OCI-M2 (cell line): ENCODE results near the gene LHX1.

Experiments used
- DNase-seq: peaks from one replicate; lab custom pipeline; 2025; ENCODE audit not compliant: unreplicated experiment; lab: John Stamatoyannopoulos, UW

The LHX1 gene

DNA sequence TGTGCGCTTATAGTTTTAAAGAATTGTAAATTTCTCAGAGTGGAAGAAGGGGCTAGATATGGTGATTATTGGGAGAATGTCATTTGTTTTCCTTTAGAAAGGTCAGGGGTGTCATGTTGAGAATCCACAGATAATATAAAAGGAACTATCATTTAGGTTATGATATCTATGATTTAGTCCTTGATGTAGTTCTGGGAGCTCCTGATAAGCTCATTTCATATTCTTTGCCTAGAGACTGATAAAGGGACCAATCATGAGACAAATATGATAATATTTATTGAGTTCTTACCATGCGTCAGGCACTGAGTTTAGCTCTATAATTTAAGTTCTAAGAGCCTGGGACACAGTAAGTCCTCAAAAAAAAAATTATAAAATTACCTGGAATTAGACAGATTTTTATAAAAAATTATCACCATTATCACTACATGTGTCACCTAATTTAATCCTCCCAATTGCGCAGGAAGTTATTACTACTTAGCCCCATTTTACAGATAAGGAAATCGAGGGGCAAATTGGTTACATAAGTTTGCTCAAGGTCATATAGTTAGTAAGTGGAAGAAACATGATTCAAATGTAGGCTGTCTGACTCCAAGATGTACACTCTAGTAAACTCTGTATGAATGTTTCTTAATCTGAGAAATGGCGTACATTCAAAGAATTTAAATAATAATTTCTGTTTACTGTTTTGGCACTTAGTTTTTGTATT lies 14.0 kb downstream of the LHX1 start:
- no peak for DNase-seq

DNA sequence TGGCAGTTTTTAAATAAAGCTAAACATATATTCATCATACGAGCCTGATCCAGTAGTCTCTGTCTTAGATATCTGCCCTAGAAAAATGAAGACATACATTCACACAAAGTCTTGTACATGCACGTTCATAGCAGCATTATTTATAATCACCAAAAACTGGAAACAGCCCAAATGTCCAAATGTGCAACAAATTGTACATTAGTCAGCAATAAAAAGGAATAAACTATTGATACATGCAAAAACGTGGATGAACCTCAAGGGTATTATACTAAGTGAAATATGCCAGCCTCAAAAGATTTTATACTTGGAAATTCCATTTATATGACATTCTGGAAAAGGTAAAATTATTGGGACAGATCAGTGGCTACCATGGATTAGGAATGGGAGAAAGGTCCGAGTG lies 34.2 kb downstream of the LHX1 start:
- no peak for DNase-seq

DNA sequence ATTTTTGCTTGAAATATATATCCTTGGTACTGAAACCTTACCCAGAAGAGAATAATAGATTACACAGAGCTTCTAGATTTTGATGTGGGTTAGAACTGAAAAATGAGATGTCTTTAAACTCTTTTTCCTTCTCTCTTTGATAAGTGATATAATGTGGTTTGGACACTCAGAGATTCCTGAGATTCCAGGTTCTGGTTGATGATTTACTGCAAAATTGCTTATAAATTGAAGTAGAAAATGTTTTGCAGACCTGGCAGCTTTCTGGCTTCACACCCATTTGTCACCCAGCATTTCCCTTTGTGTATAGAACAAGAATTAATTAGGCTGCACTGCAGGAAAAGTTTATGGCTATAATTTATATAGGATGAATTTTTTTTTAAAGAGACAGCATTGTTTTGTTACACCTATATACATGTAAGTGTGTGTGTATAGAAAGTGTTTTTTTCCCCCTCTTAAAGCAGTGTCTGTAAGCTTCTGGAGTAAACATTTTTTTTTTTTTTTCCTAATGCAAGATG lies 35.0 kb downstream of the LHX1 start:
- DNase-seq = no peak

DNA sequence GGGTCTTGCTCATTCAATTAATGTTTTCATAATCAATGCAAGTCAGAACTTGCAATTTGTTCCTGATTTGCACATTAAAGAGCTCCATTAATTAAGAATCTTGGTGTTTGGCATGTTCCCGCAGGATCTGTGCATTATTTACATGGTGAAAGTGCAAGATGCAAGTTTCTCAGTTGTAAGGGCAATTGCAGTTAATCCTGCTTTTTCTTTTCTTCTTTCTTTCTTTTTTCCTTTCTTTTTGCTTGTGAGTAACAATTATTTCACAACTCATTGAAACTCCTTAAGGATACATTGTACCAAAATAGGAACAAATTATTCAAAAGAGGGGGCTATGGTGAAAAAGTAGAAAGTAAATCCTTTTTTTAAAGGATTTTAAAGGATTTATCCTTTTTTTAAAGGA lies 35.6 kb downstream of the LHX1 start:
- DNase-seq = no peak

DNA sequence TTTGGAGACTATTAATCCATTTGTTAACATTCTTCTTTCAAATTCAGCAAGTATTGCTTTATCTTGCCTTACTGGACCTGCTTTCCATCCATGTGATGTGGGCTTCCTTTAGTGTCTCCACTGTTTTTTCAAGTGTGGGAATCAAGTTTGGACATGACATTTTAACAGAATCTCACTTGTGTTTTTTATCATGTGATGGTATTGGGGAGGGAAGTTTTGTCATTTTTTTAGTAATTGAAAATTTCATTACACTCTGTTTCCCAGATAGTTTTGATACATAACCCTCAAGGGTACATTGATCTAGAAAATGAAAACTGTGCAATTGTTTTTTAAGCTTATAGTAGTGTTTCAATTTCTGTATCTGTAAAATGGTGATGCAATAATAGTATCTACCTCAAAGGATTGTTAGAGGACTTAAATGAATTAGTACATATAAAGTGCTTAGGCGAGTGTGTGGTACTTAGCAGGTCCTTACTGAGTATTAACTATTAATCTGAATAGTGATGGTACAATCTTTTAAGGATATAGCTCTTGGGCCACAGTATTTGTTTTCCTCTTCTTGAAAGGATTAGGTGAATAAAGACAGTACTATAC lies 38.7 kb downstream of the LHX1 start:
- no peak for DNase-seq

DNA sequence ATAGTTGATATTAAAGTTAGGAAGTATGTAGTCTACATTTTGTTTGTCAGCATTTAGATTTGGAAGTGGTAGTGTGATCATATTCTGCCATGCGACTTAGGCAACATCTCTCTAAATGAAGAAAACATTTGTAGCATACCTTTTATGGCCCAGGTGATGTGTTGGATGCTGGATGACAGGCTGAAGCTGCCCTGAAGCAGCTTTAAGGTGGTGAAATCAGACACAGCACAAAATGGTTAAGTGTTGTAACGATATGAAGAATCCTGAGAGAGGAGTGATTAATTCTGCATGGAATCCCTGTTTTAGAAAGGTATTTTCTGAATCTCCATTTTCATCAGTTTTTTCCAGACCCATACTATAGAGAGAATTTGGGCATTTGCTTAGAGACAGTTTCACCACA lies 39.8 kb downstream of the LHX1 start:
- no peak for DNase-seq

DNA sequence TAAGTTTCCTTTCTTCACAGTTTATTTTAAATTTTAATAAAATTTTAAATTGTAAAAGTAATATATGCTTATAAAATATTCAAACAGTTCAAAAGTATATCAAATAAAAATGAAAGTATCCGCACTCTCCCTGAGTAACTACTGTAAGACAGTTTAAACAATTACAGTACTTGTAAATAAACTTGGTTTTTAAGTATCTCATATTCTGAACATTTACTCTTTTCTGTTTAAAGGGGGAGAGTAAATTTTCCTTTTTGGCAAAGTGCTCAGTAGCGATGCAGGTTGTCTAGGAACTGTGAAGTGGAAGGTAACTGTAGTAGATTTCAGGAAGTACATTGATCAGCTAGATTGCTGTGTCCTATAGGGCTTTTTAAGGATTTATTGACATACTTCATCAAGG lies 40.3 kb downstream of the LHX1 start:
- no peak for DNase-seq

DNA sequence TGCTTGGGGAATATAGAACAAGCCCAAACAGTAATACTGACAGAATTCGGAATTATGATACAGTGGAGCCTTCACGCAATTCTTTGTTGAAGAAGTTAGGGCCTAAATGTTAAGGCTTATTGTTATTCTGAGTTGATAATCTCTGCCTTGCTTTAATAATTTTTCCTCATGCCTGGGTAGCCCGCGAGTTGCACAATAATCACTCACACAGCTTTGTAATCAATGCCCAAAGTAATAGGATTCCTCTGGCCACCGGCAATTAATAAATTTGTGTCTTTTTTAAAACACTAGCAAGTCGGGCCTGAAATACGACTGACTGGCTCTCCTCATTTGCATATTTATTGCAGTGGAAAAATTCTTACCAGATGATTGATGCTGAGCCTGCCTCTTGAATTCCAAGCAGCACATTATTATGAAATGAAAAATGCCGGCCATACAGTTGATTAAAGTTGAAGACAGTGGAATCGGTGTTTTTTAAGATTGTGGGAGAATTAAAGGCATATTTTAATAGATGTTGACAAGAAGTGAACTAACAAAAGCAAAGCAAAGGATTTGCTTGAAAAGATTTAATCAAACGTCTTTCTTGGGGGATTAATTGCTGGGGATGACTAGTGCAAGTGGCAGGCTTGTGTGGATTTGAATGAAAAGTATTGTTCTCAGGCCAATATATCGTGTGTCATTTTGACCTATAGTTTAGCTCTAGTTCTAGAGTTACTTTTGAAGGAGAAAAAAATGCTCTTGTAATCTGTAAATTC lies 41.7 kb downstream of the LHX1 start:
- no peak for DNase-seq

DNA sequence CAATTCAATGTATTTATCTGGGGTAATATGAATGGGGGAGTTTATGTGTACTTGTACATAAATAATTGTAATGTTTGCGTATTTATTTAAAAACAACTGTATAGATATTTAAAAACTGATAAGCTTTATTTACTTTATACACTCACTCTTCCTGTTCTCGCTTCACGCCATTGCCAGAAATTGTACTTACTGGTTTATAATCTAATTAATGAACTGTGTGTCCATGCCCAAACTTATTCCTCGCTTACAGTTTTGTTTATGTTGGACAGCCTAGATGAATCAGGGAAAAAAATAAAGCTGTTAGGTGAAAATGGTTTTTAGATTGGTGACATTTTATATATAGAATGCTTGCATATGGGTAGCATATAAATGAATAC lies 42.3 kb downstream of the LHX1 start:
- no peak for DNase-seq

DNA sequence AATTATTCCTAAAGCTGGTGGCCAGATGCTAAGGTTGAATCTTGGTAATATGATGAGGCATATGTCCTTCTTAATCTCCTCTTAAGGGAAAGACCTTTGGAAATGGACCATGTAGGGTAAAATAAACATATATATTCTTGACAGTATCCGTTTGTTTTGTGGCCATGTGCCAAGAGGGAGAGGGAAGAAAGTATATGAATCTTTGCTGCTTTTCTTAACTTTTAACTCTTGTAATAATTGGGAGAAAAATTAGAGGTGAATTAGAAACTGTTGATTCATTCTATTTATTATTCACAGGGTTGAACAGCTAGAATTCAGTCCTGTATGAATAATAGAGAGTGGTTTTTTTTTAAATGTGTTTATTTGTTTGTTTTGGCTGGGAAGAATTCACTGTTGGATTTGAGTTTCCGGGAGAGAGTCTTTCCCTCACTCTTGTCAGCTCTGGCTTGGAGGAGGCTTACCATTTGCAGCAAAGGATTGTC lies 43.0 kb downstream of the LHX1 start:
- DNase-seq = no peak

DNA sequence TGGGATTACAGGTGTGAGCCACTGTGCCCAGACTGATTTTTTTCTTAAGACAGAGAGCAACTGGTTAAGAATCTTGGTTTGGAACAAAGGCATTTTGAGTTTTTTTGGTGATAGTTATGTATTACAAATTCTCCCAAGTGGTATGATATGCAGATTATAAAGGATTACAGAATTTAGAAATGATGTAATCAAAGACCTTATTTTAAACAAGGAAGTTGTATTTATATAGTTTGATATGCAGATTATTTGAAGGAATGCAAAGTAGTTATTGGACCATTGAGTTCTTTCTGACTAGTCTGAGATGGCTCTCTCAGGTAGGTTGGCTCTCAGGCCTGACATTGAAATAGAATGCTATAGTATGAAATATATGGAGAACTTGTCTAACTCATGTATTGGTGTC lies 46.3 kb downstream of the LHX1 start:
- no peak for DNase-seq

DNA sequence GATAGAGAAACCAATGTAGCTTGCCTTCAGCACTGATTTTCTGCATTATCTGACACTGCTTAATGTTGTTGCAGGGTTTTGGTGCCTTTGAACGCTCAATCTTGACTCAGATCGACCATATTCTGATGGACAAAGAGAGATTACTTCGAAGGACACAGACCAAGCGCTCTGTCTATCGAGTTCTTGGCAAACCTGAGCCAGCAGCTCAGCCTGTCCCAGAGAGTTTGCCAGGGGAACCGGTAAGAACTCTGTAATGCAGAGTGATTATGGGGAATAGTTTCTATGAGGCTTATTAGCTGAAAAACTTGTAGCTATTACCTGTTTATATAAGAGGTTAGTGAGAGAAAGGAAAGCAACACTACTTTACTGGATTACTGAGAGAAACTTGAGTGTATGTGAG lies 51.9 kb downstream of the LHX1 start:
- no peak for DNase-seq

DNA sequence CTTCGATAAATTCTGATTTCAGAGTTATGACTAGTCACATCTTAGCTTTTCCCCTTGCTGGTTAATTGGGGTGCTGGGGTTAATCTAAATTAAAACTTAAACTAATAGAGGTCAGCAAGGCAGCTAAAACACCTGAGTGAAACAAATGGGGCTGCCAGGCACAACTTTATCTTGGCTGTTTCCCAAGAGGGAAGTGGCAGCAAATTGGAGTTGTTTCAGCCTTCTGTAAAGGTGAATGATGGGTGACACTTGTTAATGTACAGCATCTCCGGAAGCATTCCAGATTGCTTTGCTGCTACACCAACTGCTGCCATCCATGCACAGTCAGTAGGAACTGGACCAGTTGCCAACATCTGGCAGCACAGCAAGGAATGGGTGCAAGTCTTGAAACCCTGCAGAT lies 55.4 kb downstream of the LHX1 start:
- DNase-seq = no peak

DNA sequence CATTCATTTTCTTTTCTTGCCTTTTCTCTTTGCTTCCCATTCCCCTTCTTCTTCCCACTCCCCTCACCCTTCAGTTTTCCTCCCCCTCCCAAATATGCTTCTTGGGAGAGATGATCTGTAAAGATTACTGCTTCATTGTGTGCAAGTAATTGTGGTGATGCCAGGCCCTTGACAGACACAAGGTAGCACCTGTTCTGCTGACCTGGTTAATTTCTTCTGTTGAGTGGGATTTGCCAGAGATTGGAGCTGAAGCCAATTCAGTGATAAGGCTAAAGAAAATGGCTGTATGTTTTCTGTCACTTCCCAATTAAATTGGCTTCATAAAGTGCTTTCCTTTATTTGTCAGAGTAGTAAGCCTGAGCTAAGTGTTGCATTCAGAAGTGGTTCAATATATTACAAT lies 56.0 kb downstream of the LHX1 start:
- DNase-seq = no peak
